H9 (cell line): ENCODE data around the gene SYS1. TPM values are rescaled to one million over a fixed set of nuclear protein-coding genes. Genes with fewer than 3 reads are reported as not detected.

Experiments
- DNase-seq: peaks from one replicate; pipeline ENCODE4 v3.0.0-alpha.2; 2017
- H2AFZ ChIP-seq: one replicate; pipeline ENCODE4 v1.6.1; 2013; ENCODE audit warnings: mild to moderate bottlenecking, low read length, control low read depth, moderate library complexity
- H2AK5ac ChIP-seq: 2 replicates; pipeline ENCODE4 v1.6.1; 2013; ENCODE audit warnings: low read length, control low read depth, mixed read lengths; ENCODE audit not compliant: insufficient read length
- H2BK120ac ChIP-seq: one replicate; pipeline ENCODE4 v1.6.1; 2013; ENCODE audit warnings: low read depth, mild to moderate bottlenecking, low read length, control low read depth, inconsistent platforms; ENCODE audit not compliant: poor library complexity, severe bottlenecking
- H2BK12ac ChIP-seq: 2 replicates; pipeline ENCODE4 v1.6.1; 2013; ENCODE audit warnings: low read length, control low read depth, mixed read lengths, low read depth; ENCODE audit not compliant: insufficient read length
- H2BK15ac ChIP-seq: 2 replicates; pipeline ENCODE4 v1.6.1; 2013; ENCODE audit warnings: low read depth, low read length, control low read depth
- H2BK20ac ChIP-seq: one replicate; pipeline ENCODE4 v1.6.1; 2013; ENCODE audit warnings: low read depth, mild to moderate bottlenecking, low read length, control low read depth, inconsistent platforms; ENCODE audit not compliant: poor library complexity, severe bottlenecking
- H2BK5ac ChIP-seq: 2 replicates; pipeline ENCODE4 v1.6.1; 2013; ENCODE audit warnings: low read length, control low read depth, mixed read lengths; ENCODE audit not compliant: insufficient read length
- H3K14ac ChIP-seq: 2 replicates; pipeline ENCODE4 v1.6.1; 2013; ENCODE audit warnings: low read length, control low read depth; ENCODE audit not compliant: insufficient read depth
- H3K18ac ChIP-seq: 2 replicates; pipeline ENCODE4 v1.6.1; 2013; ENCODE audit warnings: low read depth, mild to moderate bottlenecking, mixed read lengths, low read length, control low read depth; ENCODE audit not compliant: insufficient read length
- H3K23ac ChIP-seq: 2 replicates; pipeline ENCODE4 v1.6.1; 2013; ENCODE audit warnings: low read length, control low read depth, mixed read lengths, low read depth; ENCODE audit not compliant: insufficient read length
- H3K23me2 ChIP-seq: 2 replicates; pipeline ENCODE4 v1.6.1; 2013; ENCODE audit warnings: low read depth, mild to moderate bottlenecking, mixed read lengths, low read length, control low read depth; ENCODE audit not compliant: insufficient read length, poor library complexity, severe bottlenecking
- H3K27ac ChIP-seq: 2 replicates; pipeline ENCODE4 v1.5.1; 2013; ENCODE audit warnings: low read length, control low read depth, mixed read lengths, low read depth; ENCODE audit not compliant: insufficient read length
- H3K27me3 ChIP-seq: 2 replicates; pipeline ENCODE4 v1.6.1; 2013; ENCODE audit warnings: low read length, control low read depth, inconsistent platforms; ENCODE audit not compliant: insufficient read depth
- H3K4ac ChIP-seq: 2 replicates; pipeline ENCODE4 v1.6.1; 2013; ENCODE audit warnings: low read depth, mild to moderate bottlenecking, control low read depth, inconsistent platforms, low read length, moderate library complexity
- H3K4me1 ChIP-seq: 2 replicates; pipeline ENCODE4 v1.6.1; 2013; ENCODE audit warnings: low read length, control low read depth, inconsistent platforms; ENCODE audit not compliant: insufficient read depth
- H3K4me2 ChIP-seq: 2 replicates; pipeline ENCODE4 v1.6.1; 2013; ENCODE audit warnings: low read length, control low read depth, mixed read lengths; ENCODE audit not compliant: insufficient read length, insufficient read depth
- H3K56ac ChIP-seq: 2 replicates; pipeline ENCODE4 v1.6.1; 2013; ENCODE audit warnings: low read depth, mild to moderate bottlenecking, mixed read lengths, low read length, control low read depth; ENCODE audit not compliant: insufficient read length
- H3K79me1 ChIP-seq: 2 replicates; pipeline ENCODE4 v1.6.1; 2013; ENCODE audit warnings: low read depth, mild to moderate bottlenecking, moderate library complexity, low read length, control low read depth, inconsistent platforms; ENCODE audit not compliant: insufficient read depth, poor library complexity, severe bottlenecking
- H3K79me2 ChIP-seq: 2 replicates; pipeline ENCODE4 v1.6.1; 2013; ENCODE audit warnings: low read length, control low read depth, inconsistent platforms; ENCODE audit not compliant: insufficient read depth
- H3K9ac ChIP-seq: 2 replicates; pipeline ENCODE4 v1.6.1; 2013; ENCODE audit warnings: low read length, control low read depth, mixed read lengths; ENCODE audit not compliant: insufficient read length; ENCODE audit errors: extremely low read depth
- H3K9me3 ChIP-seq: one replicate; pipeline ENCODE4 v1.6.1; 2013; ENCODE audit warnings: low read depth, low read length, inconsistent platforms; ENCODE audit not compliant: control insufficient read depth
- H3T11ph ChIP-seq: one replicate; pipeline ENCODE4 v1.6.1; 2013; ENCODE audit warnings: mild to moderate bottlenecking, low read length, control low read depth, inconsistent platforms
- H4K20me1 ChIP-seq: one replicate; pipeline ENCODE4 v1.6.1; 2013; ENCODE audit not compliant: control insufficient read depth, insufficient read length, insufficient read depth
- H4K5ac ChIP-seq: 2 replicates; pipeline ENCODE4 v1.6.1; 2013; ENCODE audit warnings: low read depth, mild to moderate bottlenecking, mixed read lengths, low read length, control low read depth; ENCODE audit not compliant: insufficient read length
- H4K8ac ChIP-seq: replicated peaks from 2 replicates; pipeline ENCODE4 v1.6.1; 2013; ENCODE audit warnings: low read length, control low read depth, mixed read lengths, low read depth; ENCODE audit not compliant: insufficient read length
- H4K91ac ChIP-seq: 2 replicates; pipeline ENCODE4 v1.6.1; 2013; ENCODE audit warnings: low read depth, mild to moderate bottlenecking, moderate library complexity, mixed read lengths, low read length, control low read depth; ENCODE audit not compliant: insufficient read length
- H3K27ac Mint-ChIP-seq, 3 experiments: 2 replicates in 2 of 3; 3 replicates in 1 of 3; pipeline ENCODE4 v1.8.0; 2020 to 2021; ENCODE audit warnings: mixed read lengths in 3 of 3, mild to moderate bottlenecking in 1 of 3, moderate library complexity in 1 of 3
- H3K27me3 Mint-ChIP-seq: 2 replicates; pipeline ENCODE4 v1.8.0; 2021; ENCODE audit warnings: low read depth, mild to moderate bottlenecking, moderate library complexity, mixed read lengths
- H3K36me3 Mint-ChIP-seq, 3 experiments: 2 replicates in 2 of 3; 3 replicates in 1 of 3; pipeline ENCODE4 v1.8.0; 2020 to 2021; ENCODE audit warnings: low read depth in 3 of 3, mixed read lengths in 3 of 3; ENCODE audit not compliant: insufficient read depth in 1 of 3
- H3K4me1 Mint-ChIP-seq, 2 experiments: 2 replicates each; pipeline ENCODE4 v1.8.0; 2020; ENCODE audit warnings: mixed read lengths in 2 of 2
- H3K4me3 Mint-ChIP-seq, 2 experiments: 2 replicates in 1 of 2; 3 replicates in 1 of 2; pipeline ENCODE4 v1.8.0; 2020 to 2021; ENCODE audit warnings: mild to moderate bottlenecking in 2 of 2, mixed read lengths in 2 of 2, moderate library complexity in 1 of 2
- H3K9me3 Mint-ChIP-seq, 2 experiments: 2 replicates in 1 of 2; 3 replicates in 1 of 2; pipeline ENCODE4 v1.8.0; 2020; ENCODE audit warnings: mild to moderate bottlenecking in 2 of 2, mixed read lengths in 2 of 2, moderate library complexity in 1 of 2
- WGBS: extraction: QIAGEN DNeasy Blood & Tissue Kit; methylation state at CpG from one replicate; pipeline ENCODE4 v1.1.7; 2013; ENCODE audit warnings: missing lambda C conversion rate, low lambda C conversion rate, mixed read lengths; ENCODE audit not compliant: insufficient read length; ENCODE audit errors: extremely low coverage; 5-methylcytosine and 5-hydroxymethylcytosine counted together
- total RNA-seq: library from RNA; stranded (reverse); gene quantifications from 2 replicates; pipeline ENCODE4 v1.2.1, GENCODE V29; 2021
- TF ChIP-seq, protein P1 (sequence below): fragments of 200-600 bp; sonication (generic); conservative IDR thresholded peaks from 3 replicates; pipeline ENCODE4 v1.8.0; 2021; ENCODE audit warnings: antibody characterized with exemption, mild to moderate bottlenecking

The SYS1 gene
- total RNA-seq, 1 experiment from 2014 or later, result 21.0 TPM

- no CpG with 5 or more reads among the region's 5 CpGs for WGBS
- no peaks in the 10 kb centered on the region for H3K9me3 Mint-ChIP-seq
- no peak overlapping the region for H3K56ac ChIP-seq
- H3K23ac ChIP-seq, result no peak overlapping the region
- H3K14ac ChIP-seq, result no peak overlapping the region
- H3K4me2 ChIP-seq, result peak overlapping the region; percentile 95
- no peak overlapping the region for H2AK5ac ChIP-seq
- H3T11ph ChIP-seq, result no peak overlapping the region
- H3K79me2 ChIP-seq, result peaks cover 3% of the 10 kb centered on the region; the same call in 1 of the 2 replicates
- no peak overlapping the region for H4K5ac ChIP-seq
- H3K4ac ChIP-seq, result no peak overlapping the region
- H2BK12ac ChIP-seq, result no peak overlapping the region
- H3K4me1 Mint-ChIP-seq, result peaks cover 58 to 60% of the 10 kb centered on the region in 2 experiments
- H3K27ac Mint-ChIP-seq, result no peak overlapping the region
- TF ChIP-seq, protein P1, sequence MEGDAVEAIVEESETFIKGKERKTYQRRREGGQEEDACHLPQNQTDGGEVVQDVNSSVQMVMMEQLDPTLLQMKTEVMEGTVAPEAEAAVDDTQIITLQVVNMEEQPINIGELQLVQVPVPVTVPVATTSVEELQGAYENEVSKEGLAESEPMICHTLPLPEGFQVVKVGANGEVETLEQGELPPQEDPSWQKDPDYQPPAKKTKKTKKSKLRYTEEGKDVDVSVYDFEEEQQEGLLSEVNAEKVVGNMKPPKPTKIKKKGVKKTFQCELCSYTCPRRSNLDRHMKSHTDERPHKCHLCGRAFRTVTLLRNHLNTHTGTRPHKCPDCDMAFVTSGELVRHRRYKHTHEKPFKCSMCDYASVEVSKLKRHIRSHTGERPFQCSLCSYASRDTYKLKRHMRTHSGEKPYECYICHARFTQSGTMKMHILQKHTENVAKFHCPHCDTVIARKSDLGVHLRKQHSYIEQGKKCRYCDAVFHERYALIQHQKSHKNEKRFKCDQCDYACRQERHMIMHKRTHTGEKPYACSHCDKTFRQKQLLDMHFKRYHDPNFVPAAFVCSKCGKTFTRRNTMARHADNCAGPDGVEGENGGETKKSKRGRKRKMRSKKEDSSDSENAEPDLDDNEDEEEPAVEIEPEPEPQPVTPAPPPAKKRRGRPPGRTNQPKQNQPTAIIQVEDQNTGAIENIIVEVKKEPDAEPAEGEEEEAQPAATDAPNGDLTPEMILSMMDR, result no peak
- H3K27me3 ChIP-seq, result no peaks in the 10 kb centered on the region
- no peaks in the 10 kb centered on the region for H4K20me1 ChIP-seq
- H2BK5ac ChIP-seq, result no peak overlapping the region
- H3K4me1 ChIP-seq, result peaks cover 28% of the 10 kb centered on the region; the same call in 1 of the 2 replicates
- H2BK20ac ChIP-seq, result no peak overlapping the region
- H2BK15ac ChIP-seq, result no peak overlapping the region
- peaks cover 4% of the 10 kb centered on the region; the same call in 1 of the 2 replicates for H3K27me3 Mint-ChIP-seq
- no peak overlapping the region for H3K27ac ChIP-seq
- H3K18ac ChIP-seq, result no peak overlapping the region
- no peak for DNase-seq
- H4K91ac ChIP-seq, result no peak overlapping the region
- H3K23me2 ChIP-seq, result peaks cover 9% of the 10 kb centered on the region
- no peaks in the 10 kb centered on the region for H3K79me1 ChIP-seq
- peak overlapping the region; percentile 82 to 90 for H3K4me3 Mint-ChIP-seq
- no peaks in the 10 kb centered on the region for H3K9me3 ChIP-seq
- H3K9ac ChIP-seq, result no peak overlapping the region
- no peak overlapping the region for H4K8ac ChIP-seq
- H3K36me3 Mint-ChIP-seq, result no peaks in the 10 kb centered on the region
- no peak overlapping the region for H2BK120ac ChIP-seq
- H2AFZ ChIP-seq, result no peak overlapping the region
These were observed 16.1 kb upstream of the SYS1 start for GRCh38 chr20:45346851-45347250.
